GM21360 (cell line): ENCODE data around the gene OBSCN.

ENCODE experiments used
- ATAC-seq: cut with Tn5 transposase; IDR thresholded peaks from one replicate; pipeline ENCODE4 v1.9.1; 2021; ENCODE audit warnings: mild to moderate bottlenecking, moderate library complexity; ENCODE audit not compliant: unreplicated experiment

OBSCN gene

GRCh38 chr1:228408869-228409805 is 201.3 kb downstream of the OBSCN start:
- ATAC-seq: no peak

GRCh38 chr1:228410015-228410414 is 202.2 kb downstream of the OBSCN start:
- no peak for ATAC-seq

GRCh38 chr1:228410671-228411070 is 202.8 kb downstream of the OBSCN start:
- no peak for ATAC-seq

- no peak for ATAC-seq
Measured at GRCh38 chr1:228411121-228411520, 203.3 kb downstream of the OBSCN start.

GRCh38 chr1:228411548-228412430 is 203.9 kb downstream of the OBSCN start:
- no peak for ATAC-seq

- no peak for ATAC-seq
Measured at GRCh38 chr1:228413241-228414010, 205.6 kb downstream of the OBSCN start.

- no peak for ATAC-seq
Measured at GRCh38 chr1:228414511-228415211, 206.8 kb downstream of the OBSCN start.

GRCh38 chr1:228415221-228415620 is 207.4 kb downstream of the OBSCN start:
- no peak for ATAC-seq

- ATAC-seq: no peak
Measured at GRCh38 chr1:228415853-228416216, 208.0 kb downstream of the OBSCN start.

GRCh38 chr1:228416217-228416933 is 208.5 kb downstream of the OBSCN start, which contains the start of gene TRIM17:
Gene TRIM17, minus strand, starts transcription at chr1:228416861. Its CDS starts 1,789 bp downstream, at chr1:228415072.
- ATAC-seq: no peak

- no peak for ATAC-seq
Measured at GRCh38 chr1:228417061-228417460, 209.2 kb downstream of the OBSCN start.

GRCh38 chr1:228417483-228418203 is 209.8 kb downstream of the OBSCN start:
- no peak for ATAC-seq

GRCh38 chr1:228420968-228421826 is 213.4 kb downstream of the OBSCN start:
- no peak for ATAC-seq

- no peak for ATAC-seq
Measured at GRCh38 chr1:228423404-228424053, 215.7 kb downstream of the OBSCN start.

- no peak for ATAC-seq
Measured at GRCh38 chr1:228424685-228425660, 217.1 kb downstream of the OBSCN start.

- ATAC-seq: no peak
Measured at GRCh38 chr1:228426518-228427175, 218.8 kb downstream of the OBSCN start.
